HuH-7.5 (cell line): ENCODE data around the gene DNAI2.

ENCODE experiments used
- DNase-seq: peaks from one replicate; pipeline ENCODE4 v3.0.0; 2011; ENCODE audit warnings: low spot score

Gene DNAI2

DNA sequence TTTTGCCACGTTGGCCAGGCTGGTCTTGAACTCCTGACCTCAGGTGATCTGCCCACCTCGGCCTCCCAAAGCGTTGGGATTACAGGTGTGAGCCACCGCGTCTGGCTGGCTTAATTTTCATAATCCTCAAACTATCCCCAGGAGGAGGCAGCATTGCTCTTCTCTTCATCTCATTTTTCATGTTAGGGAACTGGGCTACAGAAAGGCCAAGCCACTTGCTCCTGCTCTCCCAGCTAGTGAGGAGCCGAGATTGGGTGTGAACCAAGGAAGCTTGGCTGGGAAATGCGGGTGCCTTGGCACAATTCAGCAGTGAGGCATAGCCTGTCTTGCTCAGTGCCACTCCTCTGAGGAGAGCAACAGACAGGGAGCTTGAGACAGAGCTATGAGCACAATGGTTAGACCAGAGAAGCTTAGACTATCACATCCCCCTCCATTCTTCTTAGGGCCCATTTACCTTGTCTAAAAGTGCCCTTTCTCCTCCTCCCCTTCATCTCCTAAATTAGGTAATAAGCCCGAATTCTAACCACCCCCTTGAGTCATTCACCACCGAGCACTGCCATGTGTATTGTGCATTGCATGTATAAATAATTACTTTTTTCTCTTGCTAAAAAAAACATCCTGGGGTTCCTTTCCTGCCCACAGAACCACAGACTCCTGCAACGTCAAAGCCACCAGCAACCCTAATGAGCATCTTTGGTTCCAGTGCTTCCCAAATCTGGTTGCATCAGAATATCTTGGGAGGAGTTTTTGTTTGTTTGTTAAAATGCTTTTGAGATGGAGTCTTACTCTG, 32.0 kb downstream of the DNAI2 start:
- no peak for DNase-seq

DNA sequence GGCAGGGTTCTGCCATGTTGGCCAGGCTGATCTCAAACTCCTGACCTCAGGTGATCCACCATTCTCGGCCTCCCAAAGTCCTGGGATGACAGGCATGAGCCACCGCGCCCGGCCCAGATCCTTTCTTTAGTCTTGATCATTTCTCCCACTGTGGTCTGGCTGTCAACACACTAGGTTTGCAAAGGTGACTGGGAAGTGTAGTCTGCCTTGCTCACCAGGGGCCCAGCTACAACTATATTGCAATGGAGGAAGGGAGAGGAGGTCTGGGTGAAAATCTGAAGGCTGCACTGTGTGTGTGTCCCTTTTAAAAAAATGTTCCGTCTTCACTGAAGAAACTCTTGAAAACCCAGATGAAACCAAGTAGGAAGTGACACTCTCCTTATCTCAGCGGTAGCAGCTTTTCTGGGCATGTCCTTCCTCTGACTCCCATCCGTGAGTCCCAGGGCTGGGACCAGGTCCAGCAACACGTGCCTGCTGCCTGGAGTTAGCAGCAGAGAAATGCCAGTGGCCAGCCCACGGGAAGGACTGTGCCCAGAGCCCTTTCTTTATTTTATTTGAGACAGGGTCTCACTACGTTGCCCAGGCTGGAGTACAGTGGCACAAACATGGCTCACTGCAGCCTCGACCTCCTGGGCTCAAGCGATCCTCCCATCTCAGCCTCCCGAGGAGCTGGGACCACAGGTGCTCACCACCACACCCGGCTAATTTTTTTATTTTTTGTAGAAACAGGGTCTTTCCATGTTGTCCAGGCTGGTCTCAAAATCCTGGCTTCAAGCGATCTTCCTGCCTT, 34.1 kb downstream of the DNAI2 start:
- DNase-seq, result no peak

DNA sequence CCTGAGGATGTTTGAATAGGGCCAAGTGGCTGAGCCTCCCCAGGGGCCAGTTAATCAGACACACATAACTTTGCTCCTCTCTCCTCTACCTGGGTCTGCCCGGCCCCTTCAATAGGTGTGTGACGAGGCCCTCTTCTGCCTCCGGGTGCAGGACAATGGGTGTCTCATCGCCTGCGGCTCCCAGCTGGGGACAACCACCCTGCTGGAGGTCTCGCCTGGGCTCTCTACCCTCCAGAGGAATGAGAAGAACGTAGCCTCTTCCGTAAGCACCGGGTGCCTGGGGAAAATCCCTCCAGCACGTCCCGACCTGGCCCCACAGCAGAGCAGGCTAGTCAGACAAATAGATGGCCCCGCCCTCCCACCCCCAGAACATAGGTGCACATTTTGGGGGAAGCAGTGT, 35.9 kb downstream of the DNAI2 start:
- DNase-seq, result no peak

DNA sequence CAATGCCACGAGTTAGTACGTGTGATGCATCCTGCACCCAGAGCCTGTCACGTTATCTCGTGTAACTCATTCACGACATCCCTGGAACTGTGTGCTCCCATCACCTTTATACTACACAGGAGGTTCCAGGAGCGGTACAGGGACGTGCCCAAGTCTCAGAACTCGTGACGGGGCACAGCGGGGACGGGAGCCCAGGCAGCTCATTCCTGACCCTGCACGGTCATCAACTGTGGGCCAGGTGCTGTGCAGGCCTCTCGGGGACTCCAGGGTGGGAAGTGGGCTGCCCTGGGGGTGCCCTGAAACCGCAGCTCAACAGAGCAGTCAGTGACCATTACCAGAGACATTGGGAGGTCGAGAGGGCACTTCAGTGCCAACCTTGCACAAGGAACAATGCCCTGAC, 40.8 kb downstream of the DNAI2 start:
- DNase-seq, result no peak

DNA sequence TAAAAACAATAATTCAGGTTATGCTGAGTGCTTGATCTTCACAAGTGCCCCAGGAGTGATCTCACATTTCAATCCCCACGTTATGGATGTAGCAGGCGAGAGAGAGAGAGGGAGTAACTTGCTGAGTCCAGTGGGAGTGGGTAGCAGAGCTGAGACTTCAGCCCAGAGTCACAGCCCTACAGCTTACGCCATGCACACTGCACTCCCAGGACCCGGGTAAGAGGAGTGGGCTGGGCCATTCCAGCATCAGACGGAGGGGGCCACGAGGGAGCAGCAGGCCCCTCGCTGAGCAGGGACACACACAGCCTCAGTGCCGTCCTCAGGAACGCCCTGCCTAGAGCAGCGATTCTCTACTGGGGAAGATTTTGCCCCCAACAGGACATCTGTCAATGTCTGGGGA, 42.2 kb downstream of the DNAI2 start:
- DNase-seq, result no peak

DNA sequence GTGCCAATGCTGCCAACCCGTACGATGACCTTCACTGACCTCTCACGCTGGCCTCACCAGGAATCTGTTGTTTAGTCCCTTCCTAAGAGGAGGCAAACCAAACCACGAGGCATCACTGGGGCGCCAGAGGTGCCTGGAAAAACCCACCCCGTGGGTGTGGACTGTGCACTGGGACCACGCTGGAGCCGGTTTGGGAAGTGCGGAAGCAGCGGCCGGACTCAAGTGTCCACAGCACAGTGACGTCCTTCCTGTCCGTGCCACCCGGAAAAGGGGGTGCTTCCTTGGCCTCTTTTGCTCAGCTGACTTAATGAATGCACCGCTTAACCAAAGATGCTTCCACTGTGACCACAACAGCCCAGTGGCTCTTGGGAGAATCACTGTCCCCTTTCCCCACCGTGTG, 43.0 kb downstream of the DNAI2 start:
- no peak for DNase-seq

DNA sequence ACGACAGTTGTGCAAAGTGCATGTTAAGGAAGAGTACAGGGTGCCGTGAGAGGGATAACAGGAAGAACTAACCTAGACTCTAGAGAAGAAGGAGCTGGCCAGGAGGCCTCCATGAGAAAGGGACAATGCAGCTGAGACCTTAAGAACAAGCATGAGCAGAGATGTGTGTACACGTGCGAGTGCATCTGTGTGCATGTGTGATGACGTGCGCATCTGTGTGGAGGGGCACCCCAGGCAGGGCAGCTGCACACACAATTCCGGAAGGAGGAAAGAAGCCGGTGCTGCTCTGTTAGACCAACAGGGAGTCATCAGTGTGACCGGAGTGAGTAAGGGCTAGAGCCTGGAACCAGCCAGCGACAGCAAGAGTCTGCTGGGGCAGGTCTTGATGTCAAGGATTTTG, 44.4 kb downstream of the DNAI2 start:
- DNase-seq, result no peak

GRCh38 chr17:74324521-74324920, 50.5 kb downstream of the DNAI2 start:
- DNase-seq, result no peak

GRCh38 chr17:74325376-74325742, 51.3 kb downstream of the DNAI2 start:
- no peak for DNase-seq

- no peak for DNase-seq
Observed at GRCh38 chr17:74325743-74326379, 51.8 kb downstream of the DNAI2 start, which contains the start of gene KIF19. Gene KIF19, plus strand, starts transcription at chr17:74326226. Its CDS starts 124 bp downstream, at chr17:74326350.

DNA sequence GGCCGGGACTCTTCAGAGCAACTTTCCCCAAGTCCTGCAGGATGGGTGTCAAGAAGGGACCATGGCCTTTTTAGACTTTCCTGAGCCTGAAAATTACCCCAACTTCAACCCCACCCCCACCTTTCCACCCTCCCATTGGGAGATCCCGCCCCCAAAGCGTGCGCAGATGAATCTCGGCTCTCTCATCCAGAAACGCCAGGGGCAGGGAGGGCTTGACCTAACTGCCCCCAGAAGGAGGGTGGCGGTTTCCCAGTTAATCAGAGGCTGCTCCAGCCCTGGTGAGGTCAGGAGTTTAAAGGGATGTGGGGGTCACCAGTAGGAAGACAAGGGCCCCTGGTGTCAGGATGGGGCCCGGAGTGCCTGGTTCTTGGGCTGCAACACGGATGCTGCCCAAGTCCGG, 52.5 kb downstream of the DNAI2 start:
- DNase-seq, result no peak

DNA sequence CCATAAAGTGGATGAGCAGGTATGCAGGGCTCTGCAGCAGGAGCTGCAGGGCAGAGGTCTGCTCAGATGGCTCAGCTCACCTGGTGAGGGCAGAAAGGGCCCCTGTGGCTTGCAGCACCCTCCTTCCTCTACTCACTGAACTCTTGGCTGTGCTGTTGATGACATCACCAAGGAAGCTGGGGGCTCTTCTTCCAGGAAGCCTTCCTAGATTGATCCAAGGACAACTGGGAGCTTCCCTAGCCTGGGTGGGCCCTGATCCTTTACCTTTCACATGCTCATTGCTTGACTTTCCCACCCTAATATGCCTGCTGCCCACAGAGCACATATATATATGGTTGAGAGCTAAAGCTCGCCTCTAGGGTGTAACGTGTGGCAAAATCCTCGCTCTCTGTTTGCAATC, 54.5 kb downstream of the DNAI2 start:
- DNase-seq, result no peak

- no peak for DNase-seq
Observed at GRCh38 chr17:74329378-74329777, 55.3 kb downstream of the DNAI2 start.

GRCh38 chr17:74330446-74330845, 56.4 kb downstream of the DNAI2 start:
- DNase-seq, result no peak

GRCh38 chr17:74332017-74332650, 58.1 kb downstream of the DNAI2 start:
- no peak for DNase-seq

DNA sequence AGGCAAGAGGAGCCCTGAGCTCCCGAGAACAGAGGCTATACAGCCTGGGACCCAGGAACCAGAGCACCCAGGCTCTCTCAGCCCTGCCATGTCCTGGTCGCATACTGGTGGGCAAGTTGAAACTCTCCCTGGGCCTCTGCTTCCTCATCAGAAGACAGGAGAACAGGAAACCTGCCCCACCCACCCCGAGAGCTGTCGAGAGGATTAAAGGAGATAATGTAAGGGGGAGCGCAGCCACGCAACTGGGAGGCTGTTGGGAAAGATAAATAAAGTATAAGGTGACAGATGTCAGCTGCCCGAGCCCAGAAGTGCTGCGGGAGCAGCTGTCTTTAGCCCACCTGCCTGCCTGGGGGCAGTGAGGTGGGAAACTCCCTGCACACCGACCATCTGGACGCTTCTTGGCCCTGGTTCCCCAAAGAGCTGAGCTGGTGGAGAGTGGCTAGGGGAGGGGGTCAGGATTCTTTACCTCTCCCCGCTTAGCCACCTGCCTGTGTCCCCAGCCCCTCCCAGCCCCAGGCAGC, 58.8 kb downstream of the DNAI2 start:
- DNase-seq, result no peak

GRCh38 chr17:74334393-74335039, 60.5 kb downstream of the DNAI2 start:
- no peak for DNase-seq

DNA sequence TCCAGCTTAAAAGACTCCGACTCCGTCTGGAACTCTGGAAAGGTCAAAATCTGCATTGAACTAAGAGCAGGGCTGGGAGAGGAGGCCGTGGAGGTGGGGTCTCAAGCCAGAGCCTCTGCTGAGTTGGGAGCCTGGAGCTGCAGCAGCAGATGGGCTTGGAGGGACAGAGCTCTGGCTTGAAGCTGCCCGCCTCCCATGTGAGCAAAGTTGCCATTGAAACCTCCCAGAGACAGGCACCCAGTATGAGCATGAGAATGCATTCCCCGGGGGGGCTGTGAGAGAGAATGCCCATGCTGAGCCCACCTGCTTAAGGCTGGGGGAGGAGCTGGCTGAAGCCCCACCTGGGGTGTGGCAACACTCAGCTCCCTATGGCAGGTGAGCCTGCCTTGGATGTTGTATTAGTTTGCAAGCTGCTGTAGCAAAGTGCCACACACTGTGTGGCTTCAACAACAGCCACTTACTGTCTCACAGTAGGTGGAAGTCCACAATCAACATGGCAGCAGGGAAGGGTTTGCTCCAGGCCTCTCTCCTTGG, 61.6 kb downstream of the DNAI2 start:
- no peak for DNase-seq

DNA sequence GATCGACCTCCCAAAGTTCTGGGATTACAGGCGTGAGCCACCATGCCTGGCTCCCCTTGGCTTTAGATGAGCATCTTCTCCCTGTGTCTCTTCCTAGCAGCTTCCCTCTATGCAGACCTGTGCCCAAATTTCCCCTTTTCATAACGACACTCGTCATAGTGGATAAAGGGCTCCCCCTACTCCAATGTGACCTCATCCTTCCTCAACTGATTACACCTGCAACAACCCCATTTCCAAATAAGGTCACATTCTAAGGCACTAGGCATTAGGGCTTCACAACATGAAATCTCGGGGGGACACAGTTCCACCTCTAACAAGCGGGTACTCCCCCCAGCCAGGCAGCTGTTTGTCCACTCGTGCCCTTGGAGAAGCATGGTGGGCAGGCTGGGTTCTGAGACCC, 62.3 kb downstream of the DNAI2 start:
- no peak for DNase-seq

DNA sequence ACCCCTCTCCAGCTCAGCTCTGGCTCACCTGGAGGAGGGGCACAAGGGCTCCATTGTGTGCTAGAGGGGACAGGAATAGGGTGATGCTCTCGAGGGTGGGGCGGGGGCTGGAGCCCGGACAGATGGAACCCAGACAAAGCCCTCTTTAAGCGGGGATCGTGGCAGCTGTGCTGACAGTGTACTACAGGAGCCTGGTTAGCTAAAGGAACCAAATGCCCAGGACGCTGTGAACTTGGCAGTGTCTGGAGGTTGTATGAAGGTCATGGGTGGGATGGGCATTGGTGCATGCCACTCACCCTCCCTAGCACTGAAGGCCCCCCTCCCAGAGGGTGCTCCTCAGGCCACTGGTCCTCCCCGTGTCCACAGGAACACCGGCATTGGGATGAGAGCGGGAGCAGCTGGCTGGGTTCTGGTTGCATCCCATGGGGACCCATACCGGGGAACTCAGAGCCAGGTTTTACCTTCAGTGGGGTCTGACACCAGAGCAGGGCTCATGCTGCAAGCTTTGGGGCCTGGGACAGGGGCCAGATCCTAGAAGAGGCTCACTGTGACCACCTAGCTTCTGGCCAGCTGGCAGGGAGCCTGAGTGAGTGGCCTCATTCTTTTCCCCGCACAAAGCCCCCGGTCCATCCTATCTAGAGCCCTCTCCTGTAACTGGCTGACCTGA, 63.9 kb downstream of the DNAI2 start:
- no peak for DNase-seq
